HuH-7.5 (cell line): ENCODE results near the gene HSF2.
"Not testable (repeated sequence)": the region's sequence is repeated elsewhere in the genome, so short reads cannot be mapped to it uniquely, and the experiment has no call there.

Experiments
- DNase-seq: peaks from one replicate; pipeline ENCODE4 v3.0.0; 2011; ENCODE audit warnings: low spot score

The HSF2 gene

GRCh38 chr6:122454673-122455072 lies 55.2 kb downstream of the HSF2 start:
- DNase-seq, result no peak

- DNase-seq, result not testable (repeated sequence)
Measured at GRCh38 chr6:122455116-122455515, 55.7 kb downstream of the HSF2 start.

GRCh38 chr6:122458087-122458486 lies 58.6 kb downstream of the HSF2 start:
- no peak for DNase-seq

DNA sequence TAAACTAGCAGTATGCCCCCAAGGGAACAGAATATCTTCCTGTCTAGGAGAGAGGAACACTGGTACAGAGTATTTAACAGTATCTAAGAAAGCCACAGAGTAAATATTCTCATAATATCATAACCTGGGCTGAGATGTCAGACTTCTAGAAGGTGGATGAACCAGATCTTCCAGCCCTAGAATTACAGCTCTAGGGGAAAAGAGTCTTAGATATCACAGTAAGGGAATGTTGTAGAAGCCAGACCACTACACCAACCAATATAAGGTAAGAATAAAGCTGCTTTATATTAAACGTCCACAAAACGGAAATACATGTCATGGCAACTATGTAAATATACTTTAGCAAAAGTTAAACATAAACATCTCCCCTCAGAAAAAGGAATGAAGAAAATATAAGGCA lies 59.8 kb downstream of the HSF2 start:
- no peak for DNase-seq

DNA sequence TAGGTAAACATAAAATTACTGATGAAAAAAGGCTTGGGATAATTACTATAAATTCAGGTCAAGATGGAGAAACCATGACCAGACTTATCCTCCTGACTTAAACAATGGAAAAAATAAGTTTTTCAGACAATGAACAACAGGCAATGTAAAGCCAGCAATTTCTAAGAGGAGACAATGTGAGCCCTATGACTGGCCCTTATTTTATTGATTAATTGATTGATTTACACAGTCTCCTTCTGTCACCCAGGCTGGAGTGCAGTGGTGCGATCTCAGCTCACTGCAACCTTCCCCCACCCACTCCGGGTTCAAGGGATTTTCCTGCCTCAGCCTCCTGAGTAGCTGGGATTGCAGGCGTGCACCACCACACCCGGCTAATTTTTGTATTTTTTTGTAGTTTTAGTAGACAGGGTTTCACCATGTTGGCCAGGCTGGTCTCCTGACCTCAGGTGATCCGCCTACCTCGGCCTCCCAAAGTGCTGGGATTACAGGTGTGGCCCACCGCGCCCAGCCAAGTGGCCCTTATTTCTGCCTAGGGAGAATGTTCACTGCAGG lies 60.5 kb downstream of the HSF2 start:
- not testable (repeated sequence) for DNase-seq

DNA sequence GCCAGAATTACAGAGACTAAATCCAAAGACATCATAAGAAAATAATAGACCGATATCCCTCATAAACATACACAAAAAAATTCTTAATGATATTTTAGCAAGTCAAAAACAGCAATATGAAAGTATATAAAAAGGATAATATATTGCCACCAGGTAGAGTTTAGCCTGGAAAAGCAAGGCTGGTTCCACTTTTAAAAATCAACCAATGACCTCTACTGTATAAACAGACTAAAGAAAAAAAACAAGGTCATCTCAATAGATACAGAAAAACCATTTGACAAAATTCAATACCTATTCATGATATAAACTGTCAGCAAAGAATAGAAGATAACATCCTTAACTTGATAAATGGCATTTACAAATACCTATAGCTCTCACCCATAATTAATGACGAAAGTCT lies 62.4 kb downstream of the HSF2 start:
- no peak for DNase-seq

DNA sequence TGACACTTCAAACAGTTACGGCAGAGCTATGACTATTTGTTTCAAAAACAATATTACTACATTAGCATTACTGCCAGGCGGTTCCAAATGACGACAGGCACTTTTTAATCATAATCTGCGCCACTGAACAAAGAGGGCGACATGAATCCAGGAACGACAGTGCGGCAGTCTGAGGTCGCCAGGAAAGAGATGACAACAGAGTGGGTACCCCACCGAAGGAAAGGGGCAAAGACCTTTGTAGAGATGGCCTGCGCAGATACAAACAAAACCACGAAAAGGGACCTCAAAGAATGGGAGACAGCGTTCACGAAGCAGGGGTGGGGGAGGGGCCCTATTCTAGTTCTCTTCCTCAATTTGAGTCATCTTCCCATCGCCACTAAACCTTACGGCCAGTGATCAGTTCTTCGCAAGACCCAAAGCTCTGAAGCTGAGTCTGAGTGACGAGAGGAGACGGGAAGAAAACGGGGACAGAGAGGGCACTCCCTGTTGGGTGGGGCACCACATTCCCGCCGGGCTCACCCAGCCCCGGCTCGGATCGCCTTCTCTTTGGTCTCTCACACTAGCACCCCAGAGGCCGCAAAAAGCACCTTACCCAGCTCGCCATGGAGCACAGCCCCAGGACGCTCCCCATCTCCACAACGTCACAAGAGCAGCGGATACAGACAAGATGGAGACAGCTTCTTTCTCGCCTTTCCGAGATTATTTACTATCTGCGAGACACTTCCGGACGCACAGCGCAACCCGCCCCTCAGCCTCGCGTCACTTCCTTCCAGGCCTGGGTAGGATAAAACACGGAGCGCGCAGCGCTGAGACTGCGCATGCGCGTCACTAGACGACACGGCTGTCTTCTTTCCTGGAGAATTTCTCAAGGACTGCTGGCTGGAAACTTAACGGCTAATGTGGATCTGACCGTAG lies 71.9 kb downstream of the HSF2 start, which contains the start of gene SERINC1:
Gene SERINC1 (minus strand): TSS at position 701 of the 915 bp plus-strand sequence. CDS start 70 bp downstream, at position 631.
- DNase-seq, result peak; percentile 55

- DNase-seq, result no peak
Measured at GRCh38 chr6:122472022-122472340, 72.5 kb downstream of the HSF2 start.

DNA sequence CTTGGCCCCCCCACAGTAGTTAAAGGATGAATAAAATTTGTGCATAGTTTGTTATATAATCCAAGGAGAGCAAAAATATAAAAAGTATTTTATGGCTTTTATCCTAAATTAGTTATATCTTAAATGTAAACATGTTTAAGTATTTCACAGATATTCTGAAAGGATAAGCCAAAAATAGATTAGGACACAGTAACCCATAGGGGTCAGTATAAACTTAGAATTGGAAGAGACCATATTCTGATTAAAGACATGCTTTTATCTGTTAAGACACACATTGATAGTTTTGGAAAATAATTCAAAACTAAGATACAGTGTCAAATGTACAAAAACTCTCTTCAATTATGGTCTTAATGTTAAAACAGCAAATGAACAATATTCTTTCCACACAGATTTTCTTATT lies 76.7 kb downstream of the HSF2 start:
- no peak for DNase-seq

GRCh38 chr6:122482750-122483080 lies 83.3 kb downstream of the HSF2 start:
- DNase-seq, result no peak
